RWPE1 (cell line): ENCODE data around the gene SLC29A2.
A peak's percentile ranks its signal among the peaks of the same experiment; 100 is the strongest.

Experiments used
- CTCF ChIA-PET: fragments of 350-600 bp; sonication (Branson Sonifier 250); formaldehyde crosslinking; extraction: SDS; loops from one replicate; lab custom pipeline; 2021; lab: Yijun Ruan, JAX
- POLR2A ChIA-PET: fragments of 400-600 bp; formaldehyde crosslinking; extraction: SDS; loops from one replicate; lab custom pipeline; 2020; ENCODE audit warnings: antibody characterized with exemption; ENCODE audit not compliant: low non-redundant PET; lab: Yijun Ruan, JAX
- DNase-seq: peaks from one replicate; pipeline ENCODE4 v3.0.0; 2012; ENCODE audit warnings: low spot score
- H3K27ac ChIP-seq: fragments of 450-650 bp; 2 replicates; pipeline ENCODE4 v1.5.1; 2017
- TF ChIP-seq, protein P1 (sequence below): fragments of 450-650 bp; conservative IDR thresholded peaks from 2 replicates; pipeline ENCODE4 v1.5.1; 2017; ENCODE audit warnings: low read depth, mild to moderate bottlenecking

Gene SLC29A2

GRCh38 chr11:66365166-66365565, 6.4 kb downstream of the SLC29A2 start:
- no peak for DNase-seq
- POLR2A ChIA-PET, result no interaction called here
- peak overlapping the region; percentile 60 for H3K27ac ChIP-seq
- TF ChIP-seq, protein P1, sequence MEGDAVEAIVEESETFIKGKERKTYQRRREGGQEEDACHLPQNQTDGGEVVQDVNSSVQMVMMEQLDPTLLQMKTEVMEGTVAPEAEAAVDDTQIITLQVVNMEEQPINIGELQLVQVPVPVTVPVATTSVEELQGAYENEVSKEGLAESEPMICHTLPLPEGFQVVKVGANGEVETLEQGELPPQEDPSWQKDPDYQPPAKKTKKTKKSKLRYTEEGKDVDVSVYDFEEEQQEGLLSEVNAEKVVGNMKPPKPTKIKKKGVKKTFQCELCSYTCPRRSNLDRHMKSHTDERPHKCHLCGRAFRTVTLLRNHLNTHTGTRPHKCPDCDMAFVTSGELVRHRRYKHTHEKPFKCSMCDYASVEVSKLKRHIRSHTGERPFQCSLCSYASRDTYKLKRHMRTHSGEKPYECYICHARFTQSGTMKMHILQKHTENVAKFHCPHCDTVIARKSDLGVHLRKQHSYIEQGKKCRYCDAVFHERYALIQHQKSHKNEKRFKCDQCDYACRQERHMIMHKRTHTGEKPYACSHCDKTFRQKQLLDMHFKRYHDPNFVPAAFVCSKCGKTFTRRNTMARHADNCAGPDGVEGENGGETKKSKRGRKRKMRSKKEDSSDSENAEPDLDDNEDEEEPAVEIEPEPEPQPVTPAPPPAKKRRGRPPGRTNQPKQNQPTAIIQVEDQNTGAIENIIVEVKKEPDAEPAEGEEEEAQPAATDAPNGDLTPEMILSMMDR, result no peak
- CTCF ChIA-PET, result interaction anchor here (2.5 kb wide), 1 partner anchor 21 kb away, joined by 7 read pairs; no protein-coding TSS in a partner anchor

GRCh38 chr11:66363805-66364535, 7.6 kb downstream of the SLC29A2 start:
- TF ChIP-seq, protein P1, result peak; percentile 71
- H3K27ac ChIP-seq, result peak overlapping the region; percentile 14; the same call in 1 of the 2 replicates
- ChIA-PET POLR2A (interaction anchor here (0.8 kb wide), 1 partner anchor 51 kb away, joined by 5 read pairs; no protein-coding TSS in a partner anchor), CTCF (interaction anchor here (0.6 to 2.5 kb wide), 13 partner anchors 10 to 592 kb away, joined by 3 to 7 read pairs (median 5); no protein-coding TSS in a partner anchor)
- no peak for DNase-seq

- no peak for DNase-seq
- peak overlapping the region; percentile 14 for H3K27ac ChIP-seq
- TF ChIP-seq, protein P1, result no peak
- POLR2A ChIA-PET, result interaction anchor here (0.8 kb wide), 1 partner anchor 51 kb away, joined by 5 read pairs; no protein-coding TSS in a partner anchor
- CTCF ChIA-PET, result interaction anchor here (0.6 to 2.5 kb wide), 10 partner anchors 9 to 323 kb away, joined by 3 to 7 read pairs (median 5); no protein-coding TSS in a partner anchor
Observed at GRCh38 chr11:66363187-66363601, 8.4 kb downstream of the SLC29A2 start.

- H3K27ac ChIP-seq, result peak overlapping the region; percentile 14; the same call in 1 of the 2 replicates
- no peak for DNase-seq
- ChIA-PET CTCF (interaction anchor here (0.7 to 2.5 kb wide), 5 partner anchors 14 to 33 kb away, joined by 3 to 7 read pairs (median 3); no protein-coding TSS in a partner anchor), POLR2A (no interaction called here)
- TF ChIP-seq, protein P1, result no peak
Observed at GRCh38 chr11:66362481-66363147, 8.9 kb downstream of the SLC29A2 start.

- ChIA-PET POLR2A (no interaction called here), CTCF (interaction anchor here (0.6 to 1.2 kb wide), 2 partner anchors 24 to 57 kb away, joined by 3 read pairs; no protein-coding TSS in a partner anchor)
- TF ChIP-seq, protein P1, result no peak
- no peak for DNase-seq
- H3K27ac ChIP-seq, result peak overlapping the region; percentile 23; the same call in 1 of the 2 replicates
Observed at GRCh38 chr11:66361502-66361941, 10.0 kb downstream of the SLC29A2 start.
